Inflammatory macrophage treated with lipopolysaccharide for 4 hours (primary cell): ENCODE results near the gene KIAA0586.
"Not testable (repeated sequence)": the region's sequence is repeated elsewhere in the genome, so short reads cannot be mapped to it uniquely, and the experiment has no call there.

Source experiments
- DNase-seq: peaks from one replicate; pipeline ENCODE4 v3.0.0-alpha.2; 2020

The KIAA0586 gene

DNA sequence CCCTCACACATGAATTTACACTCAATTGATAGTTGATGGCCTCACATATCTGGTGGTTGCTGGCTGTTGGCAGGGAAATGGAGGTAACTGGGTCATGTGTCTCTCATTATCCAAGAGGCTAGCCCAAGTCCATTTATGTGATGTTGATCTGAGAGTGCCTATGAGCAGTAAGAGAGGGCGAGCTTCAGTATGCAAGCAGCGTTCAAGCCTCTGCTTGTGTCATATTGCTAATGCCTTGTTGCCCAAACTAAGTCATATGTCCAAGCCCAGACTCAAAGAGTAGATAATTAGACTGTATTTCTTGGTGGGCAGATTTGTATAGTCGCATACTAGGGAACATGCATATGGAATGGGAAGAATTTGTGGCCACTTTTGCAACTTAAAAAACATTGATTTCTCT, 126.4 kb downstream of the KIAA0586 start:
- DNase-seq: no peak

DNA sequence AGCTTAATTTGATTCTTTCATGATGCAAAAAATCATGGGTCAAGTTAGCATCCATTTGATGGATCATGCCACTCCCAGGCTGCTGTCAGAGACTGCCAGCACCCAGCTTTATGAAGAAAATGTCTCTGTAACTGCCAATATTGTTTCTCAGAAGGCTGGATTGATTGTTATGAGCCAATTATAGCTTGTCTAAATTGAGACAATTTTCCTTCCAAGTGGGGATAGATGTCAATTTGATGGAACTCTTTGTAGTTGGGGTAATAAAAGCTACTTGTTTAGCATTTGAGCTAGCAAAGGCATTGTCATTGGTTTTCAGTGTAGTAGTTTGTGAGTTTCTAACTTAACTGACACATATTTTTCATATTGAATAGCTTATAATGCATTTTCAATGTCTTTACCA, 128.1 kb downstream of the KIAA0586 start:
- DNase-seq: no peak

DNA sequence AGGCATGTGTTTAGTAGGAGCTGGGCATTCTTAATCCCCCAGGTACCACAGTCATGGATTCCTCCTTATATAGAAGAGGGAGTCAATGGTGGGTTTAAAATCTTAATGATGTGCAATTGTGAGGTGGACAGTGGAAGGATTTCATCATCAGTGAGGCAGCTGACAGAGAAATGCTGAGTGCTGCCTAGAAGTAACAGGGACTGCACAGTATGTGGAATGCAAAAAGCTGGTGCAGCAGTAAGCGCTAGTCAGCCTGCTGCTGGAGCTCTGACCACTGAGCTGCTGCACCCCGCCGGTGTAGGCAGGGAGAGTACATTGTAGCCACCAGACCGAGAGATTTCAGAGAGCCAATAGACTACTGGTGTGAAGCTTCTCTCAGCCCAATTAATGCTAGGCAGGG, 129.7 kb downstream of the KIAA0586 start:
- no peak for DNase-seq

DNA sequence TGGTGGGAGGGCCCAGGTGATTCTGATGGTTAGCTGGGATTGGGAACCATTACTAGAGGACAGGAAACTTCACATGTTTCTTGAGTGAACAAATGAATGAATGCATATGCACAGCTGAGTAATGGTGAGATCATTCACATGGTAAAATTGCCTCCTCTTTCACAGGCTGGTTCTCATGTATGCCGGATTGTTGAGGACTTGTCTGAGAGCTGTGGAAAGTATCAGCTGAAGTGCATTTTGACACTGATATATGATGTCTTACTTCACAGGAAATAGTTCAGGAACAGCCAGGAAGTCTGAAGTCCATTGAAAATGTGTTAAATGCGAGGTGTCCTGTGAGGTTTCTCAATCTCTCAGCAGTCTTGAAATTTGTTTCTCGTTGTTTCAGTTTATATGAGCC, 132.7 kb downstream of the KIAA0586 start:
- no peak for DNase-seq

DNA sequence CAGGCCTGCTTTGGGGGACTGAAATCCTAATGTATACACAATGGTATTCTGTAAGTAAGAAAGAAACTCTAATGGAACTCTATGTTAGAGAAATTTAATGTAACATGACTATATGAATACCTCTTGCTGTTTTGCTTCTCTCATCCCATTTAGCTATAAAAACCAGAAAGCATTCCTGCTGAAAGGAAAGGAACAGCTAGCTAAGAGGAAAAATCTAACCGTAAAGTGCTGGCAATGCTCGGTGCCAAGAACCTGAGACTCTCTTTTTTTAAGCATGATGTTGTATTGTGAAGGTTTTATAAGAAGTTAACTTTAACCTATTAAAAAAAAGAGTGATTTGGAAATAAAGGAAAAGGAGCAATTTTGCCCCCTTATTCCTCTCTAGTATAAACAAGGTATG, 134.6 kb downstream of the KIAA0586 start:
- no peak for DNase-seq

DNA sequence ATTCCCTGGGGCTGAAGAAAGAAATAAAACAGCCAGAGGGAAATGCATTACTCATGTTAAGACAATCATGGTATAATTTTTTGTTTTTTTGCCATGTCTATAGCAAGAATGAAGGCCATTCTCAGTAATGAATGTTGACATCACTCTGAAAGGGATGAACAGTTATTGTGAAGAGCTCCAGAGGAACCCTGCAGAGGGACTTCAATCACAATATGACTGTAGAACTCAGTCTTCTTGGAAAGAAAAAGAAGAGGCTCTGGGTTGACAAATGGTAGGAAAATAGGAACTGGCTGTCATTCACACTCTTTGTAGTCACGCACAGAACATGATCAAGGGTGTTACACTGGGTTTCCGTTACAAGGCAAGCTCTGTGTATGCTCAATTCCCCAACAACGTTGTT, 136.5 kb downstream of the KIAA0586 start:
- DNase-seq: no peak

DNA sequence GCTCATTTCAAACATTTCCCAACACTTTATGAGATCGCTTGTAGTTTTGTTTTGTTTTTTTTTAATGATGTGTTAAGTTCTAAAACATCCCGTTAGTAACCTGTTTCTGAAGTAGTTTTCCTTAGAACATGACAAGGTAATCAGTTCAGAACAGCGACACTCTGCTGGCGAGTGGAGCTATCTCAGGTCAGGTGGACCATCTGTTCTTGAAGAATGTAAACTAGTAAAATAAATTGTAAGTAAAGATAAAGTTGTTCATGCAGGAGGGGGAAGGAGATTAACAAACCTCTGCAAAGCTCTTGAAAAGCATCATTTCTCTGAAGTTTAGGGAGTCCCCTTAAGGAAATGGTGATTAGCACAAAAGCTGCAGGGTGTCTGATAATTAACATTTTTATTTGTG, 138.3 kb downstream of the KIAA0586 start:
- DNase-seq: no peak

DNA sequence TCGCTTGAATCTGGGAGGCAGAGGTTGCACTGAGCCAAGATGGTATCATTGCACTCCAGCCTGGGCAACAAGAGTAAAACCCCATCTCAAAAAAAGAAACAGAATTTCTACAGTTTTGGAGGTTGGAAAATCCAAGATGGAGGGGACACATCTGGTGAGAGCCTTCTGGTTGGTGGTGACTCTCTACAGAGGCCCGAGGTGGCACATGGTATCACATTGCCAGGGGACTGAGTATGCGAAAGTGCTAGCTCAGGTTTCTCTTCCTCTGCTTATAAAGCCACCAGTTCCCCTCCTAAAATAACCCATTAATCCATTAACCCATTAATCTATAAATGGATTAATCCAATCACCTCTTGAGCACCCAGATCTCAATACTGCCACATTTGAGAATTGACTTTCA, 139.5 kb downstream of the KIAA0586 start:
- DNase-seq: no peak

DNA sequence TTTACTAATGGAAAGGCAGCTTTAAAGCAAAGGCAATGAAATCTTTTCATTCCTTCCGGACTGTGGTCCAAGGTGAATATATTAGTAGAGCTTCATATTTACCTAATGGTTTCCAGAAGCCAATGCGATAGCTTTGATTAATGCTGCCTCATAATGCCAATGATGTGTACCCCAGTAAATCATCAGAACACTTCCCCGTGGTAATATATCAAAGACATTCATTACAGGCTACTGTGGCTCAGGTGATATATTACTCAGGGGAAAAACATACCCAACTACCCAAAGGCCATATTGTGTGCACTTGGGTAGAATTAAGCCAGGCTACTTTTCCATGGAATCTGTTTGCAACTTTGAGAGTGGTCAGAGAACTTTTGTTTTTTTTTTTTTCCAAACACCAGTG, 140.8 kb downstream of the KIAA0586 start:
- DNase-seq: no peak

DNA sequence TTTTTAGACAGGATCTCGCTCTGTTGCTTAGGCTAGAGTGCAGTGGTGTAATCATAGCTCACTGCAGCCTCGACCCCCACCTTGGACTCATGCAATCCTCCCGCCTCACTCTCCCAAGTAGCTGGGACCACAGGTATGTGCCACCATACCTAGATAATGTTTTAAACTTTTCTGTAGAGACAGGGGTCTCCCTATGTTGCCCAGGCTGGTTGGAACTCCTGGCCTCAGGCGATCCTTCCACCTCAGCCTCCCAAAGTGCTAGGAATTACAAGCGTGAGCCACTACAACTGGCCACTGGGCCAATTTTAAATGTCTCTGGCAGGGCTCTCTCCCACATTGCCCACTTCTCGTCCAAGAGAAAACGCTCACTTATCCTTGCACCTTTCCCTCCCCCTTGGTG, 143.7 kb downstream of the KIAA0586 start:
- no peak for DNase-seq

DNA sequence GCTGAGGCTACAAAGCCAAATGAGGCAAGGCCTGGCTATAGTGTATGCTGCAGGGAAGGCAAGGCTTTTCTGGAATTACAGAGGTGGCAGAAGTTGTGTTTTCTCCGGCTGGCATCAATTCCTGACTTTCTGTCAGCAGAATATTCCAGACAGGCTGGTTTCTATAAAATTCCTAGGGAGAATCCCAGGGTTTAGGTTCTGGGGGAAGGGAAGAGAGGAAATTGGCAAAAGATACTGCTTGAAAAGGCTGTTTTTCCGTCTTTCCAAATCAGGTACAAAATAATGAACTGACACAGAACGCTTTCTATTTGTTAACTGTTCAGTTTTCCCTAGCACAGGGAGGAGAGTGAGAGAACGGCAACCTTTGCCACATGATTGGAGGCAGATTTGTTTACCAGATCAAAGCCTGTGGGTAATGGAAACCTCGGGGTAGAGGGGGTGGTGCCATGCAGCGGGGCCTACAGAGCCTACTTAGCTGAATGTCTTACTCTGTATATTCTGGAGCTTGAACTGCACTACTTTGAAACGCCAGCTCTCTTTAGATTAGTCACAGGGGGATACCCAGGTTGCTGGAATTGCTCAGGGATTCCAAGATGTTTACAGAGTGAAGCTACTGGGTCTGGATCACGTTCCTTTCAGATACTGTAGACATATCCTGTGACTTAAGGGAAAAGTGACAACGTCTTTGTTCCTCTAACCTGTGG, 144.4 kb downstream of the KIAA0586 start:
- DNase-seq: no peak

DNA sequence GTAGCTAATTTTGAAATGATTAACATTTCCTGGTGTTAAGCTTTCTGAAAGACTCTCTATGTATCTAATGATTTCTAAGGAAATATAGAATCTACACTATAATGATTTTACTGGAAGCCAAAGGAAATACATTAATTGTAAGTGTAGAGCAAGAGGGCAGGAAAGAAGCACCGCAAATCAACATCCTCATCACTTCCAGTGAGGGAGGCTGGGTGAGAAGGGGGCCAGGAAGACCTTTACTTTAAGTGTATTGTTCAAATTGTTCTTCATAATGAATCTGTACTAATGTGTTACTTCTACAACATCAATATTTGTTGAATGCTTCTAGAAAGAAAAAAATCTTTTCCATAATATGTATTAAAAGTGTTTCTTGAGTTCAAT, 144.9 kb downstream of the KIAA0586 start:
- DNase-seq: no peak

DNA sequence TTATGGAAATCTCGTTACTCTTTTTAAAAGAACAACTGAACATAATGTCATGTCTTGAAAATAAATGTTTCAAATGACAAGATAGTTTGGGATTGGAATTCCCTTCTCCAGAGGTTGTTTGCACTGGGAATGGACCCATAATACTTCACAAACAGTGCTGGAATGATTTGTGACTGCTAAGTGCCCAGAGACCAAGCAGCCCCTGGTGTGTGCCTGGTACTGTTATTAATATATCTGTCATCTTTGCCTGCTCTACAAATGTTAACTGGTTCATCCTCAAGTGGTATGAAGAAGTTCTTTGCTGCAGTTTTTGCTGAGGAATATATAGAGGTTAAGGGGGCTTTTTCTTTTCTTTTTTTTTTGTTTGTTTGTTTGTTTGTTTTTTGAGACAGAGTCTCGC, 145.3 kb downstream of the KIAA0586 start:
- DNase-seq: no peak

DNA sequence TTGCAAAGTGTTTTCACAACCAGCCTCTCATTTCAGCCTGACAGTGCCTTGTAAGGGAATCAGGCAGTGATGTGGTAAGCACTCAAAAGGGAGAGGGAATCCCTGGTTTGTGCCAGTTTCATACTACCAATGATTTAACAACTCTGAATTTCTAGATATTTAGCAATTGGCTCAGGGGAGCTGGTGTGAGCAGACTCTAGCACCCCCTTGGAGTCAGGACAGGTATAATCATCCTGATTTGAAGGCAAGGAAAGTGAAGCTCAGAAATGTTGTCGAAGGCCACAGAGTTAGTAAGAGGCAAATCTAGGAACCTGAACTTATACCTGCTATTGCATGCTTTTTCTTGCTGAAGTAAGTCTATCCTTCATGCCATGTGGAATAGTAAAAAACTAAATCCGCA, 147.1 kb downstream of the KIAA0586 start:
- DNase-seq: no peak

DNA sequence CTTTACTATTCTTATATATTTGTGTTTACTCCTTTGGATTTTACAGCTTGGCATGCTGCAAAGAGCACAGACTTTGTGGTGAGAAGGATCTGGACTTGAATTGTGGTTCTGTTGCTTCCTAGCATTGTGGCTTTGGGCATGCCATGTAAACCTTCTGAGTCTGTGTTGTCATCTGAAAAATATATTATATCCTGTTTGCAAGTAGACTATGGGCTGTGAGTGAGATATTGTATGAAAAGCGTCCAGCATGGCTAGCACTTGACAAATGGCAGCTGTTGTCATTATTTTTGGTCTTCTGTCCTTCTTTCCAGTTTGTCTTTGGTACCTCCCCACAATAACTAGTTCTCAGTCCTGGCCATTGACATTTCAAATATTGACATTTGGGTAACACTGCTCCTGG, 148.4 kb downstream of the KIAA0586 start:
- DNase-seq: no peak

DNA sequence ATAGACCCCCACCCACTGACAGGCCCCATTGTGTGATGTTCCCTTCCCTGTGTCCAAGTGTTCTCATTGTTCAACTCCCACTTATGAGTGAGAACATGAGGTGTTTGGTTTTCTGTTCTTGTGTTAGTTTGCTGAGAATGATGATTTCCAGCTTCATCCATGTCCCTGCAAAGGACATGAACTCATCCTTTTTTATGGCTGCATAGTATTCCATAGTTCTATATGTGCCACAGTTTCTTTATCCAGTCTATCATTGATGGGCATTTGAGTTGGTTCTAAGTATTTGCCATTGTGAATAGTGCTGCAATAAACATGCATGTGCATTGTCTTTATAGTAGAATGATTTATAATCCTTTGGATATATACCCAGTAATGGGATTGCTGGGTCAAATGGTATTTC, 152.5 kb downstream of the KIAA0586 start:
- DNase-seq: not testable (repeated sequence)

DNA sequence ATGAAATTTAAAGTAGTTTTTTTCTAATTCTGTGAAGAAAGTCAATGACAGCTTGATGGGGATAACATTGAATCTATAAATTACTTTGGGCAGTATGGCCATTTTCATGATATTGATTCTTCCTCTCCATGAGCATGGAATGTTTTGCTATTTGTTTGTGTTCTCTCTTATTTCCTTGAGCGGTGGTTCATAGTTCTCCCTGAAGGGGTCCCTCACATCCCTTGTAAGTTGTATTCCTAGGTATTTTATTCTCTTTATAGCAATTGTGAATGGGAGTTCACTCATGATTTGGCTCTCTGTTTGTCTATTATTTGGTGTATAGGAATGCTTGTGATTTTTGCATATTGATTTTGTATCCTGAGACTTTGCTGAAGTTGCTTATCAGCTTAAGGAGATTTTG, 153.9 kb downstream of the KIAA0586 start:
- DNase-seq: not testable (repeated sequence)

DNA sequence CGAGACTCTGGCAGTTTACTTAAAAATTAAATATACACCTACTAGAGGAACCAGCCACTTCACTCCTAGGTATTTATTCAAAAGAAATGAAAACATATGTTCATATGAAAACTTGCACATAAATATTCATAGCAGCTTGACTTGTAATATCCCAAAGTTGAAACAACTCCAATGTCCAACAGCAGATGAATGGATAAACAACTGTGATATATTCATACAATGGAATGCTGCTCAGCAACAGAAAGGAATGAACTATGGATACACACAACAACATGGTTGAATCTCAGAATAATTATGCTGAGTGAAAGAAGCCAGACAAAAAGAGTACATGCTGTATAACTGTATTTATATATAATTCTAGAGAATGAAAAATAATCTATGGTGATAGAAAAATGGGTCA, 156.9 kb downstream of the KIAA0586 start:
- DNase-seq: no peak

DNA sequence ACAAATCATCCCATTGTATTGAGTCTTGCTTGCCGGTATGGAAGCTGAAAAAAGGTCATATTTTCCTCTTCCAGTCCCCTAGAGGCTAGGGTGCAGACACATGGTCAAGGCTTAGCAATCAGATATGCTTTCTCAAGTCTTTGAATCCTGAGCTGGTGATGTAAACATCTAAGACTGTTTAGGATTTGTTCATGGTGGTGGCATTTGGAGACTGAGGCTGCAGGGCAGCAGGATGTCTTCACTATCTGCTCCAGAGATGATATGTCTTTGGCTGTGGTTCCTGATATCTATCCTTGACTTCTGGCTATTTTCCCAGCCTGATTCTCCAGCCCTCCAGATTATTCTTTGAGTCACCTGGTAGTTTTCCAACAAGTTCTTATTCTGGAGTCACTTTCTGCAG, 159.8 kb downstream of the KIAA0586 start:
- DNase-seq: no peak

DNA sequence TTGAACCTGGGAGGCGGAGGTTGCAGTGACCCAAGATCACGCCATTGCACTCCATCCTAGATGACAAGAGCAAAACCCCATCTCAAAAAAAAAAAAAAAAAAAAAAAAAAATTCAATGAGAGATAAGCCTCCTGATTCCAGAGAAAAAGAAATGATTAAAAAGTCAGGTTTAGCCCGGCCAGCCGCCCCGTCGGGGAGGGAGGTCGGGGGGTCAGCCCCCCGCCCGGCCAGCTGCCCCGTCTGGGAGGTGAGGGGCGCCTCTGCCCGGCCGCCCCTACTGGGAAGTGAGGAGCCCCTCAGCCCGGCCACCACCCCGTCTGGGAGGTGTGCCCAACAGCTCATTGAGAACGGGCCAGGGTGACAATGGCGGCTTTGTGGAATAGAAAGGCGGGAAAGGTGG, 160.8 kb downstream of the KIAA0586 start:
- DNase-seq: not testable (repeated sequence)

DNA sequence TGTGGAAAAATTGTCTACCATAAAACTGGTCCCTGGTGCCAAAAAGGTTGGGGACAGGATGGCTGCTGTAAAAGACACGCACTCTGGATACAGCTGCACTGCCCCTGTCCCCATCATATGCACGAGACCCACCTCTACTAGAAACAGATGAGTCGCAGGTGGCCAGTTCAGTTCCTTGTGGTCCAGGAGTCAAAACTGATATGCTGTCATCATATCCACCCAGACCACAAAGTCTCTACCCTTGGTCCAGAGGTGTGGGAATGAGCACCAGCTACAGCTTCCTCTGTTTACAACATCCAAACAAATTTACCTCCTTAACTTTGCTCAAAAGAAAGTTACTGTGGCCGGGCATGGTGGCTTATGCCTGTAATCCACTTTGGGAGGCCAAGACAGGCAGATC, 166.5 kb downstream of the KIAA0586 start:
- DNase-seq: no peak

DNA sequence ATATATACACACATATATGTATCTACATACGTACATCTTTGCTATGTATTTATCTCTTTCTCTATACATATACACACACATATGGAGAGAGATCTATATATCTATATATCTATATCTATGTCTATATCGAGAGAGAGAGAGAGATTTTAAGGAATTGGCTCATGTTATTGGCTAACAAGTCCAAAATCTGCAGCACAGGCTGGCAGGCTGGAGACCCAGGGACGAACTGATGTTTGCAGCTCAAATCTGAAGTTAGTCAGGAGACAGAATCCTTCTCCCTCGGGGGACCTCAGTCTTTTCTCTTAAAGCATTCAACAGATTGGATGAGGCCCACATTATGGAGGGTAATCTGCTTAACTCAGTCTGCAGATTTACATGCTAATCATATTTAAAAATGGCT, 169.5 kb downstream of the KIAA0586 start:
- DNase-seq: no peak

DNA sequence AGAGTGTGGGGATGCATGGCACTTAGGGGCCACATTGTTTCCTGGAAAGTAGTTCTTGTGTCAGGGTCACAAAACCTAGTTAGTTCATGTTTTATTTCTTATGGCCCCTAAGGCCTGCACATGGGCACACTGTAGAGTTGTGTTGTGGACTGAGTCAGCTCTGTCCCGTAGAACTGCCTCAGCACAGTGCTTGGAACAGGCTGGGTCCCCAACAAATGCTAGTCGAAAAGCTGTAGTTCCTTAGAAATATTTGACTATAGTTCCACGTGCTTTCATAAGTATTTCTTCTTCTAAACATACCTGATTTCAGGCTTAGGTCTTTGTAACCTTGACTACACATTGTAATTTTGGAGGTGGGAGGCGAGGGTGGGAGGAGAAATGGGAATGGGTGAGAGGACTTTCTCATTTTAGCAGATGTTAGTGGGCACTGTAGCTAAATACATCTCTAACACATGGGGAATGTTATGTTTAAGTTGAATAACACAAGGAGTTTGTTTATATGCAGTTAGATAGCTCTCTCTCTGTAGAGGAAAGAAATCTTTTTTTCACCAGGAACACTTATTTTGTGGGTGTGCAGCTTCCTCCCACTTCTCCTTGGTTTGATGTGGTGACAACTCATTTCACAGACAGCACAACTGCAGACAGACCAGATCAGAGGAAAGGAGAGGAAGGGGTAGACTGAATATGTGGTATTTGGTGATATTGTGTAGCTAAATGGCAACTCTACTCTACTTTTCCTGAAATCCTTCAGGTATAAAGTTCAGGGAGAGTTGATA, 170.7 kb downstream of the KIAA0586 start:
- DNase-seq: no peak

DNA sequence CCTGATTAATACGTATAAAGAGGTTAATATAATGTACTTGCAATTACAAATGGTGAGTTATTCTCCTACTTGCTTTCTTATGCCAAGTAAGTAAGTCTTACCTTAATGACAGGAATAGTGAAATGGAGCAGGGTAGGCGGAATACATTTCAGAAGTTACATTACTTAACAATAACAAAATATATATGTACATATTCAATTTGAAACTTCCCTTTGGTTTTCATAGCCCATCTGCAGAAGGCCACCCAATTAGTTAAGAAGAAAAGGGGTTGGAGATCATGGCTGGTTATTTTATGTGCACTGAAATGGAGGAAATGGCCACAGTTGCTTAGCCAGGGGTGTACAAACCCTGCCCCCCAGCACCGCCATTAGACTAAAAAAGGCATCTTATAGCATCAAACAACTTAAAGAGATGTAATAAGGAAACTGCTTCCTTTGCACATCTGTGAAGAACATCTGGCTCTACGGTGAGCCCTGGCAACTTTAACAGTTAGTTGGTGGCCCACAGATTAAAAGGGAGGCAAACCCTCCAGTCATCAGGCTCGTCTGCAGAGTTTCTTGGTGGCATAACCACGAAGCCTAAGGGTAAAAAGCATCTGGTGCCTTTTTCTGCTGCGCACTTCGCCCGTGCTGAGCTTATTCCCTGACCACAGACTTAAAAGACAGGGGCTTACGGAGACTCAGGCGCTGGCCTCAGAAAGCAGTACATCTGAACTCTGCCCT, 171.4 kb downstream of the KIAA0586 start:
- DNase-seq: no peak
